IMR-90 (cell line): ENCODE measurements around the gene MRPL38. TPM values are rescaled to one million over a fixed set of nuclear protein-coding genes. Genes with fewer than 3 reads are reported as not detected.

Source experiments
- ATAC-seq: fragments of 200-7000 bp; cut with Tn5 transposase; 2 replicates; pipeline ENCODE4 v1.9.1; 2020; ENCODE audit warnings: low read depth, mild to moderate bottlenecking, moderate library complexity
- BruUV-seq: library from RNA; stranded (reverse); fragments of 400-500 nt; replicated peaks from 2 replicates; lab custom pipeline; 2021; lab: Mats Ljungman, UMichigan
- CTCF ChIA-PET: fragments of 300-600 bp; formaldehyde crosslinking; extraction: SDS; loops from one replicate; lab custom pipeline; 2021; ENCODE audit warnings: antibody characterized with exemption; lab: Yijun Ruan, JAX
- POLR2A ChIA-PET: fragments of 300-600 bp; sonication (Branson Sonifier 250); formaldehyde crosslinking; loops from one replicate; lab custom pipeline; 2022; ENCODE audit warnings: antibody characterized with exemption; ENCODE audit not compliant: unreplicated experiment; lab: Charles Lee
- DNase-seq: peaks from one replicate; pipeline ENCODE4 v3.0.0; 2013
- H2AFZ ChIP-seq: replicated peaks from 2 replicates; pipeline ENCODE3; 2013; ENCODE audit warnings: low read length, mild to moderate bottlenecking; ENCODE audit not compliant: poor library complexity
- H2AK5ac ChIP-seq: 2 replicates; pipeline ENCODE4 v1.6.1; 2013; ENCODE audit warnings: low read depth, low read length, inconsistent platforms
- H2AK9ac ChIP-seq: replicated peaks from 2 replicates; pipeline ENCODE3; 2013; ENCODE audit warnings: mild to moderate bottlenecking, low read depth, low read length, moderate library complexity; ENCODE audit not compliant: poor library complexity
- H2BK120ac ChIP-seq: 2 replicates; pipeline ENCODE4 v1.6.1; 2013; ENCODE audit warnings: low read depth, low read length, inconsistent platforms
- H2BK15ac ChIP-seq: 3 replicates; pipeline ENCODE4 v1.6.1; 2013; ENCODE audit warnings: low read depth, low read length, inconsistent platforms
- H2BK20ac ChIP-seq: 2 replicates; pipeline ENCODE4 v1.6.1; 2013; ENCODE audit warnings: low read depth, mild to moderate bottlenecking, inconsistent platforms, low read length, moderate library complexity
- H2BK5ac ChIP-seq: 2 replicates; pipeline ENCODE4 v1.6.1; 2013; ENCODE audit warnings: mild to moderate bottlenecking, low read depth, low read length, inconsistent platforms; ENCODE audit not compliant: poor library complexity, severe bottlenecking
- H3K14ac ChIP-seq: replicated peaks from 2 replicates; pipeline ENCODE4 v1.6.1; 2013; ENCODE audit warnings: low read depth, low read length, inconsistent platforms
- H3K18ac ChIP-seq: 2 replicates; pipeline ENCODE4 v1.6.1; 2013; ENCODE audit warnings: low read depth, low read length, control low read depth
- H3K23ac ChIP-seq: 2 replicates; pipeline ENCODE4 v1.6.1; 2013; ENCODE audit warnings: low read depth, low read length, inconsistent platforms
- H3K27ac ChIP-seq: 2 replicates; pipeline ENCODE4 v1.5.1; 2013; ENCODE audit warnings: mild to moderate bottlenecking, control low read depth, low read length; ENCODE audit not compliant: insufficient read depth
- H3K27me3 ChIP-seq: 2 replicates; pipeline ENCODE4 v1.6.1; 2013; ENCODE audit warnings: low read length; ENCODE audit not compliant: control insufficient read depth, insufficient read depth
- H3K36me3 ChIP-seq: 2 replicates; pipeline ENCODE4 v1.6.1; 2013; ENCODE audit warnings: low read length, mixed read lengths; ENCODE audit not compliant: control insufficient read depth, insufficient read depth
- H3K4ac ChIP-seq: 2 replicates; pipeline ENCODE4 v1.6.1; 2013; ENCODE audit warnings: low read depth, low read length, inconsistent platforms
- H3K4me1 ChIP-seq: 2 replicates; pipeline ENCODE4 v1.6.1; 2013; ENCODE audit warnings: low read length, mixed read lengths; ENCODE audit not compliant: control insufficient read depth, insufficient read depth
- H3K4me2 ChIP-seq: 2 replicates; pipeline ENCODE4 v1.6.1; 2013; ENCODE audit warnings: low read depth, mild to moderate bottlenecking, control low read depth, low read length, moderate library complexity
- H3K4me3 ChIP-seq: 2 replicates; pipeline ENCODE4 v1.5.1; 2013; ENCODE audit warnings: low read depth, mild to moderate bottlenecking, control low read depth, low read length, moderate library complexity; ENCODE audit not compliant: insufficient read depth
- H3K56ac ChIP-seq: 2 replicates; pipeline ENCODE4 v1.6.1; 2013; ENCODE audit warnings: low read length, inconsistent platforms; ENCODE audit not compliant: insufficient read depth; ENCODE audit errors: extremely low read depth
- H3K79me1 ChIP-seq, 2 experiments: 2 replicates each; pipeline ENCODE4 v1.6.1; 2013; ENCODE audit warnings: low read length in 2 of 2, inconsistent platforms in 1 of 2, low read depth in 1 of 2
- H3K9ac ChIP-seq: 2 replicates; pipeline ENCODE4 v1.6.1; 2013; ENCODE audit warnings: low read depth, low read length, control low read depth
- H3K9me1 ChIP-seq: 2 replicates; pipeline ENCODE4 v1.6.1; 2013; ENCODE audit warnings: low read length, inconsistent platforms; ENCODE audit not compliant: insufficient read depth
- H3K9me3 ChIP-seq: 2 replicates; pipeline ENCODE4 v1.6.1; 2013; ENCODE audit warnings: low read length; ENCODE audit not compliant: control insufficient read depth, insufficient read depth
- H4K20me1 ChIP-seq: 2 replicates; pipeline ENCODE4 v1.6.1; 2013; ENCODE audit warnings: low read length, inconsistent platforms; ENCODE audit not compliant: insufficient read depth
- H4K5ac ChIP-seq: 2 replicates; pipeline ENCODE4 v1.6.1; 2013; ENCODE audit warnings: mild to moderate bottlenecking, low read depth, low read length, control low read depth
- H4K8ac ChIP-seq, 2 experiments: 2 replicates each; pipeline ENCODE4 v1.6.1; 2013; ENCODE audit warnings: low read depth in 2 of 2, low read length in 2 of 2, control low read depth in 1 of 2, inconsistent platforms in 1 of 2
- H4K91ac ChIP-seq: 2 replicates; pipeline ENCODE4 v1.6.1; 2013; ENCODE audit warnings: low read depth, low read length, inconsistent platforms; ENCODE audit not compliant: insufficient read depth
- CHD1 ChIP-seq: IDR thresholded peaks from 2 replicates; pipeline ENCODE4 v1.6.1; 2012; ENCODE audit warnings: low read depth, low read length, improper control_type of control experiment
- MAZ ChIP-seq: IDR thresholded peaks from 2 replicates; pipeline ENCODE4 v1.6.1; 2012; ENCODE audit warnings: low read depth, mild to moderate bottlenecking, low read length, improper control_type of control experiment, moderate library complexity, borderline replicate concordance
- NFE2L2 ChIP-seq: fragments of 150-350 bp; IDR thresholded peaks from 2 replicates; pipeline ENCODE4 v1.6.1; 2016; ENCODE audit warnings: low read depth, mild to moderate bottlenecking, low read length
- RCOR1 ChIP-seq: IDR thresholded peaks from 2 replicates; pipeline ENCODE4 v1.6.1; 2012; ENCODE audit warnings: mild to moderate bottlenecking, low read length, improper control_type of control experiment; ENCODE audit not compliant: insufficient replicate concordance
- USF2 ChIP-seq: fragments of 150-350 bp; IDR thresholded peaks from 2 replicates; pipeline ENCODE4 v1.6.1; 2017; ENCODE audit warnings: mild to moderate bottlenecking, antibody characterized with exemption, low read length, low read depth
- WGBS, 2 experiments: methylation state at CpG; one replicate each; pipeline versions ENCODE4 v1.1.5 to v1.1.7; 2013; ENCODE audit warnings: missing lambda C conversion rate in 2 of 2; ENCODE audit not compliant: insufficient read length in 1 of 2; ENCODE audit errors: extremely low coverage in 2 of 2; 5-methylcytosine and 5-hydroxymethylcytosine counted together
- dilution Hi-C: fragments of 300-500 bp; cut with HindIII; formaldehyde crosslinking; loops from one replicate; pipeline ENCODE4 v1.14.3; 2018; ENCODE audit warnings: low sequenced_read_pairs; ENCODE audit not compliant: unreplicated experiment
- in situ Hi-C: fragments of 300-500 bp; cut with MboI; formaldehyde crosslinking; loops from 3 replicates; pipeline ENCODE4 v1.14.3; 2019; ENCODE audit warnings: low sequenced_read_pairs, inconsistent platforms, mixed read lengths
- intact Hi-C: fragments of 100-400 bp; cut with micrococcal nuclease; formaldehyde crosslinking; loops from 2 replicates; pipeline ENCODE4 v1.10.0; 2022
- polyA plus RNA-seq, 3 experiments: library from polyadenylated mRNA; depleted of rRNA; stranded (reverse); fragments of >200 nt; gene quantifications; 2 replicates each; pipeline ENCODE4 v1.2.3, GENCODE V29; 2012; ENCODE audit warnings: low replicate concordance in 1 of 3
- total RNA-seq: library from RNA; depleted of rRNA; stranded (reverse); fragments of >200 nt; gene quantifications from 2 replicates; pipeline ENCODE4 v1.2.3, GENCODE V29; 2012

MRPL38 gene
- total and polyA plus RNA-seq, 2 of the 4 experiments (the other 2 are of a cell fraction) = 13.3 to 42.5 TPM

- H3K27me3 ChIP-seq = no peaks in the 10 kb centered on the region
- H3K9me1 ChIP-seq = no peaks in the 10 kb centered on the region; the same call in 1 of the 2 replicates
- no peak overlapping the region for H4K8ac ChIP-seq
- no peaks in the 10 kb centered on the region for H3K9me3 ChIP-seq
- no peak overlapping the region for H3K4me2 ChIP-seq
- ChIA-PET POLR2A (interaction anchor here (0.5 kb wide), 1 partner anchor 68 kb away, joined by 3 read pairs; no protein-coding TSS in a partner anchor), CTCF (no interaction called here)
- no peak overlapping the region for H3K14ac ChIP-seq
- no peak overlapping the region for H4K91ac ChIP-seq
- no peak overlapping the region for H3K4ac ChIP-seq
- intact Hi-C loops (no loop called here), dilution Hi-C loops (no loop called here), in situ Hi-C loops (no loop called here)
- no peak overlapping the region for H3K56ac ChIP-seq
- no peak overlapping the region for H2AK5ac ChIP-seq
- no peaks in the 10 kb centered on the region for H3K4me1 ChIP-seq
- peaks cover 16% of the 10 kb centered on the region for H3K36me3 ChIP-seq
- no peak overlapping the region for H3K23ac ChIP-seq
- H3K27ac ChIP-seq = no peak overlapping the region
- no peaks in the 10 kb centered on the region; the same call in 1 of the 2 replicates for H4K20me1 ChIP-seq
- H3K18ac ChIP-seq = no peak overlapping the region
- no peak overlapping the region for H2BK120ac ChIP-seq
- no peak for TF ChIP-seq CHD1
- TF ChIP-seq NFE2L2 = no peak
- no peak for TF ChIP-seq MAZ
- no peak for TF ChIP-seq RCOR1
- TF ChIP-seq USF2 = no peak
- ATAC-seq = no peak
- BruUV-seq = no TSS peak
- no peak overlapping the region for H2BK5ac ChIP-seq
- no peak overlapping the region for H2AK9ac ChIP-seq
- H3K9ac ChIP-seq = no peak overlapping the region
- no peak overlapping the region for H2AFZ ChIP-seq
- no peak overlapping the region for H3K4me3 ChIP-seq
- no peak overlapping the region for H2BK15ac ChIP-seq
- no peak overlapping the region for H4K5ac ChIP-seq
- no peak overlapping the region for H2BK20ac ChIP-seq
- no peak for DNase-seq
- no peaks in the 10 kb centered on the region for H3K79me1 ChIP-seq
- WGBS, 2 experiments = 79% methylated on average over 11 of the region's 18 CpGs; no CpG with 5 or more reads in 1 of the 2 experiments
Observed at GRCh38 chr17:75922173-75922961, 17.7 kb upstream of the MRPL38 start.
